DND-41 (cell line): ENCODE data around the gene ULK2.

Experiments used
- CTCF ChIP-seq: IDR thresholded peaks from 2 replicates; pipeline ENCODE4 v1.5.1; 2012; ENCODE audit warnings: borderline replicate concordance, low read length, moderate library complexity, mild to moderate bottlenecking; ENCODE audit not compliant: poor library complexity, severe bottlenecking; ENCODE audit errors: extremely low read depth
- EZH2 ChIP-seq: IDR thresholded peaks from 3 replicates; pipeline ENCODE4 v1.6.1; 2012; ENCODE audit warnings: borderline replicate concordance, low read depth, mild to moderate bottlenecking, moderate library complexity, low read length, inconsistent platforms; ENCODE audit not compliant: severe bottlenecking

- TF ChIP-seq EZH2 (no peak), CTCF (no peak)
Measured at GRCh38 chr17:19746517-19746916, 121.2 kb downstream of the ULK2 start.
